GM18870 (cell line): ENCODE measurements around the gene HTR3D.
"Not testable (repeated sequence)": the region's sequence is repeated elsewhere in the genome, so short reads cannot be mapped to it uniquely, and the experiment has no call there.

Source experiments
- ATAC-seq: cut with Tn5 transposase; IDR thresholded peaks from one replicate; pipeline ENCODE4 v1.9.1; 2021; ENCODE audit warnings: moderate library complexity; ENCODE audit not compliant: unreplicated experiment

Gene HTR3D

DNA sequence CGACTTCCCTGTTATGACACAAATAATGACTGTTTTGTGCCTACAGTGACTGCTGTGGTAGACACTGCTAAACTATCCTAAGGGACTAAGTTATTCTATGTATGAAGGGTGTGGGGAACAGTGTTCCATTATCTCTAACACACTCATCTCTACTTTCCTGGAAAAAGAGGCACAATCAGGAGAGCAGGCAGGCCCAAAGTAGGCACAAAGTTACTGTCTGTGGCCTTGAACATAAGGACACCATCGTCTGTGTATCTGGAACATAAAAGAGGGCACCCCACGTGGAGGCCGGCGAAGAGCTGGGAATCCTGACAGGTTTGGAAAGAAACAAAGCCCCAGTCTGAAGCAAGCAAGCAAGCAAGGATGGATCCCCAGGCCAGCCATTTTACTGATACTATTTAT is 15.4 kb upstream of the HTR3D start:
- no peak for ATAC-seq

DNA sequence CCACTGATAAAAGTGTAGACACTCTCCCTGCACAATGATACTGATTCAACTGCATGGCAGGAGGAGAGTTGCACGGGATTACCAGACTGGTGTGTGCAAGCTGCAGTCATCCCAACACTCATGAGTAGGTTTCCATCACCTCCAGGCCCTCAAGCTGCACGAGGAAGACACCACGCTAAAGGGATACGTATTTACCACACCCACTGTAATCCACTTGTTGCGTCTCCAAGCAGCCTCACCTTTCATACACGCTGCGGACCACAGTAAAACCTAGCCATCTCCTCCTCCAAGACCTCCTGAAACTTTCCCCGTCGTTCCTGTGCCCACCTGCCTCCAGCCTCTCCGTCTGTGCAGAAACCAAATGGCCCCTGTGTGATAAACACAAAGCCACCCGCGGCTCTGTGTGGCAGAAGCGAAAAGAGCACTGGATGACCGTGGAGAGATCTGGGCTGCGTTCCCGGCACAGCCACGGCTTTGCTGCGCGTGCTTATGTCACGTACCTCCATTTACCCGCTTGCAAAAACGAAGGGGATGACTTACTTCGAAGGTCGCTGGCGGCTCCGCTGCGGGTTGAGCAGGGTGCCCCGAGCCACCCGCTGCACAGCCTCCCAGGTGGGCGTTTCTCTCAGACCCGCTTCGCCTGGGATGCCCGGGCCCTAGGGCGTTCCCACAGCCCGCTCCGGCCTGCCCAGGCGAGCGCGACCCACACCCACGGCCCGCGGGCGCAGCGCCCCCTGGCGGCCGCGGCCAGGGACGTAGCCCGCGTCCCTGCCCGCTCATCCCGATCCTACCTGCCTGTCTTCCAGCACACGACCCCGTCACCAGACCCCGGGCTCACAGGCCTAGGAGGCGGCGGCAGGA is 14.5 kb upstream of the HTR3D start:
- ATAC-seq: peak; percentile 35

DNA sequence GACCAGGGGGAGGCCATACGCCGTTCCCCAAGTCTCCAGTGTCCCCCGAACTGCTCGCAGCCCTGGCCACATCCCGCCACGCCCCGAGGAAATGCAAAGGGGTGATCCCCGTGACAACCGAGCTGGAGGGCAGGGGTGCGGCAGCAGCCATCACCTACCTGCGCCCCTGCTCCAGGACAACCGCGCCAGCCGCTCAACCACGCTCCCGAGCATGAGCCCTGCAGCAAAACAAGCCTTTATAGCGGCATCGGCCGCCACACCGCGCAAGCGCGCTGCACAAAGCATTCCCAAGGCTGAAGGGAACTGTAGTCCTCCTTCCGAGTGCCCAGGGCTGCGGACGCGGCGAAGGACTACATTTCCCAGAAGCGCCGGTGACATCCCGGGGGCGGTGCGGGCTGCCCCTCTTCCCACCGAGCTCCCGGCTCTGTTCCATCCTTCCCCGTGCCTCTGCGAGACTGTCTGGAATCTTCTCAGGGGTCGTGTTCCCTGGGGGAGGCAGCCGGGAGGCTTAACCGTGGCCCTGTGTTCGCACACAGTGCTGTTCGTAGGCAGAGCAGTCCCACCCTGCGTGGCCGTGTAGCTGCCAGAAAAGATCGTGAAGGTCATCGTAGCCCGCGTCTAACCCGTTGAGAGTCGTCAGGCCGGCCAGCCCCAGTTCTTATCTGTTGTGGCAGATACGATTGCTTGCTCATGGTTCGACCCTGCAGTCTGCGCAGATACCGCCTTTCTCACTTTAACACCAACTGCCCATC is 13.7 kb upstream of the HTR3D start, which contains the start of gene ABCC5:
Gene ABCC5 (minus strand): TSS at position 213 of the 752 bp plus-strand sequence. CDS start 3,492 bp downstream, outside the sequence.
- peak; percentile 91 for ATAC-seq

DNA sequence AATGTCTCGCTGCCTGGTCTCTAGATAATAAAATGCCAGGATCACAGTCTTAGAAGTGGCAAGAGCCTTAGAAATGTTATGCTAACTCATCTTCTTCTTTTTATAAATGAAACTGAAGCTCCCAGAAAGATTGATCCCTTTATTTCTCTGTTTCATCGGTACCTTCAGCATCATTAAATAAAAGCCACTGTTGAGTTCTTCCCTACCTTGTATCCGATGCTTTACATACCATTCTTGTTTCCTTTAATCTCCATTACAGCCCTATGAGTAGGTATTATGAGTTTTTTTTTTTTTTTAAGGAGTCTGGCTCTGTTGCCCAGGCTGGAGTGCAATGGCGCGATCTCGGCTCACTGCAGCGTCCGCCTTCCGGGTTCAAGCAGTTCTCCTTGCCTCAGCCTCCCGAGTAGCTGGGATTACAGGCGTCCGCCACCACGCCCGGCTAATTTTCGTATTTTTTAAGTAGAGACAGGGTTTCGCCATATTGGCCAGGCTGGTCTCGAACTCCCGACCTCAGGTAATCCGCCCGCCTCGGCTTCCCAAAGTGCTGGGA is 13.0 kb upstream of the HTR3D start:
- ATAC-seq: no peak

DNA sequence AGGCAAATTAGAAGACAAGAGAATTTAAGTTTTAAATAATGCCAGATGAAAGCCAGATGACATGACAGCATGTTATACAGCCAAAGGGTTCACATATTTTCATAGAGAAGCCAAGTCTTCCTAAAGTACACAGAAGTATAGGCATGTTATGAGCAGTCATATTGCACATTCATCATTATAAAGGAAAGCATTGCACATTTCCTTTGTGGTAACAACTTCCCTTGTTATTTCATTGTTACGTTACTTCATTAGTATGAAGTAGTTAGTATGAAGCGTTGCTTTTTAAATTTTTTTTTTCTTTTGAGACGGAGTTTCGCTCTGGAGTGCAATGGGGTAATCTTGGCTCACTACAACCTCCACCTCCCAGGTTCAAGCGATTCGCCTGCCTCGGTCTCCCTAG is 9.2 kb upstream of the HTR3D start:
- no peak for ATAC-seq

DNA sequence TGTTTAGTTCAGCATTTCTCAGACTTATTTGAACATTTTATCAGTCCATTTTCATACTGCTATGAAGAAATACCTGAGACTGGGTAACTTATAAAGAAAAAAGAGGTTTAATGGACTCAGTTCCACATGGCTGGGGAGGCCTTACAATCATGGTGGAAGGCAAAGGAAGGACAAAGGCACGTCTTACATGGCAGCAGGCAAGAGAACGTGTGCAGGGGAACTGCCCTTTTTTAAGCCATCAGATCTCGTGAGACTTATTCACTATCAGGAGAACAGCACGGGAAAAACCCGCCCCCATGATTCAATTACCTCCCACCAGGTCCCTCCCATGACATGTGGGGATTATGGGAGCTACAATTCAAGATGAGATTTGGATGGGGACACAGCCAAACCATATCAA is 6.3 kb upstream of the HTR3D start:
- ATAC-seq: not testable (repeated sequence)

DNA sequence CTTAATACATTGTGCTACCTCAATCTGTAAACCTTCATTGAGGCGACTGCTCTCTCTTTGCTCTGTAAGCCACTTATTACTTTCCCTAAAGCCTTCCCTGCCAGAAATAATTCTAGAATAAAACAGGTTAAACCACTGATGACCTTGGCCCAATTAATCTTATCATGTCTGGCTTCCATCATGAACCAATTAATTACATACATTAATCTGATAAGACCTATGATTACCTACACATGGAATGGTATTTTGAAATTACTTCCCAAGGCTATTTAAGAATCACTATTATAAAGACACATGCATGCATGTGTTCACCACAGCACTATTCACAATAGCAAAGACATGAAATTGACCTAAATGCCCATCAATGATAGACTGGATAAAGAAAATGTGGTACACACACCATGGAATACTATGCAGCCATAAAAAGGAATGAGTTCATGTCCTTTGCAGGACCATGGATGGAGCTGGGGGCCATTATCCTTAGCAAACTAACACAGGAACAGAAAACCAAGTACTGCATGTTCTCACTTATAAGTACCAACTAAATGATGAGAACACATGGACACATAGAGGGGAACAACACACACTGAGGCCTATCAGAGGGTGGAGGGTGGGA is 3.2 kb upstream of the HTR3D start:
- ATAC-seq: not testable (repeated sequence)

DNA sequence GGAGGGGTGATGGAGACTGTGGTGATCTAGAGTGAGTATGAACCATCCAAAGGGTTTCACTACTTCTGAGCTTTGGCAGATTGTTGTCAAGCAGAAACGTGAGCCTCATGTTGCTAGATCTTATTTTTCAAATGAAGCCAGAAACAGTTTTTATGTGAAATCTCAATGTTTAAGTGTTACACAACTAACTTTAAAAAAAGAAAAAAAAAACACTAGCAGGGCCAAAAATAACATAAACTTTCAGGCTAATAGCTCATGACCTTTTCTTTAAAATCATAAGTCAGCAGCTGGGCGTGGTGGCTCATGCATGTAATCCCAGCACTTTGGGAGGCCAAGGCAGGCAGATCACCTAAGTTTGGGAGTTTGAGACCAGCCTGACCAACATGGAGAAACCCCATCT is 2.1 kb upstream of the HTR3D start:
- no peak for ATAC-seq

DNA sequence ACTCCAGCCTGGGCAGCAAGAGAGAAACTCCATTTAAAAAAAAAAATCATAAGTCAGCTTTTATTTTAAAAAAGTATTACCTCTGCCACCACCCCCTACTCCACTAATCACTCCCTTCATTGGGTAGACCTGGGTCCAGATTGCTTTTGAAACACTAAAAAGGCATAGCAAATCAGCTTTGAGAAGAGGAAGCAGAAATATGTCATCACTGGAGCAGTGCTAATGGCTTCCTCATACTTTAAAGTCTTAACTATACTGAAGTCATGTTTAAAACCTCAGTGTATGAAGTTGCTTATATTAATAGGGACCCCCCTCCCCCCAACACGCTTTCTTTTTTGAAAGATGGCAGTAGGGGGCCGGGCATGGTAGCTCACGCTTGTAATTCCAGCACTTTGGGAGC is 1.0 kb upstream of the HTR3D start:
- ATAC-seq: no peak

DNA sequence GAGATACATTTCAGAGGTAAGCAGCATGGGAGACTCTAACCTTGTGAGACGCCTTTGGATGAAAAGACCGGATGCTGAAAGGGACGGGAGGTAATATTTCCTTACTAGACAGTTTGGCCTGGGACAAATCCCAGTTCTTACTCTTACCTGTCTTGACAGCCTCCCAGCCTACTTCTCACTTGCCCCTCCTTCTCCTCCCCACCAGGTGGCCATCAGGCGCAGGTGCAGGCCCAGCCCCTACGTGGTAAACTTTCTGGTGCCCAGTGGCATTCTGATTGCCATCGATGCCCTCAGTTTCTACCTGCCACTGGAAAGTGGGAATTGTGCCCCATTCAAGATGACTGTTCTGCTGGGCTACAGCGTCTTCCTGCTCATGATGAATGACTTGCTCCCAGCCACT is 6.3 kb downstream of the HTR3D start:
- no peak for ATAC-seq

DNA sequence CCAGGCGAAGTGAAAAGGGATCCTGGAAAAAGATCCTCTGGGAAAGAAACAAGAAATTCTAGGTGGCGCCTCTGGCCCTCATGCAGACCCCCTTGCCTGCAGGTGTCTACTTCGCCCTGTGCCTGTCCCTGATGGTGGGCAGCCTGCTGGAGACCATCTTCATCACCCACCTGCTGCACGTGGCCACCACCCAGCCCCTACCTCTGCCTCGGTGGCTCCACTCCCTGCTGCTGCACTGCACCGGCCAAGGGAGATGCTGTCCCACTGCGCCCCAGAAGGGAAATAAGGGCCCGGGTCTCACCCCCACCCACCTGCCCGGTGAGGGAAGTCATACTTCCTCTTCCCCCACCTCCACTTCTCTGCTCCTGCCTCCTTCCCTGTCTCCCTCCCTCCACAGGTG is 6.8 kb downstream of the HTR3D start:
- not testable (repeated sequence) for ATAC-seq

DNA sequence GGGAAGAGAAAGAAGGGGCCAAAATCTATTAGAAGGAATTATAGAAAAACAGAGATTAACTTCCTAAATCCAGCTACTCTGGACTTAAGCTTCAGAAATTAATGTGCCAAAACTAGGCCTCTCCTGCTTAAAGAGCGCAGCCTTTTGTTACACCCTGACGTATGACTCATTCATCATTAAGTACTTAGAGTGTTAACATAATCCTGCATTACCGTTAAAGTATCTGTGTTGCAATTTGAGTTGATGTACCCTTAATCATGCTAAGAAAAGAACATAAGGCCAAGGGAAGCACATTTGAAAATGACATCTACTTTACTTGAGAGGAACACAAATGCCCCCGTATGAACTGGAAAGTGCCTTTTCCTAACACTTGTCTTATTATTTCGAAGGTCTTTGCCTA is 7.9 kb downstream of the HTR3D start:
- no peak for ATAC-seq

DNA sequence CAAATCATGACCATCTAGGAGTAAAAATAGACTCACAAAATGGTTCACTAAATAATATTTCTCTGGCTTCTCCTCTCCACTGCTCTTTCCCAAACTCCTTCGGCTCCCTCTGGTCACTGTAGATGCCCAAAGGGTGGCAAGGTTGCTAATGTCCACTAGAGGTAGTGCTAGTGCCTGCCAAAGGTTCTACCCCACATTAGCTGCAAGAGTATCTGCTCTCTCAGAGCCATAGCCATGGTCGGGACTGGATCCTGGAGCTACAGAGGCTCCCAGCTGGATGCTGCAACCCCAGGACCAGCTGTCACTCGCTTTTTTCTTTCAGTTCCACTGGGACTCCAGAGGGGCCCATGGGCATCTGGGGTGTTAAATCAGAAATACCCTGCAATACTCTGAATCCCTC is 8.5 kb downstream of the HTR3D start:
- no peak for ATAC-seq

DNA sequence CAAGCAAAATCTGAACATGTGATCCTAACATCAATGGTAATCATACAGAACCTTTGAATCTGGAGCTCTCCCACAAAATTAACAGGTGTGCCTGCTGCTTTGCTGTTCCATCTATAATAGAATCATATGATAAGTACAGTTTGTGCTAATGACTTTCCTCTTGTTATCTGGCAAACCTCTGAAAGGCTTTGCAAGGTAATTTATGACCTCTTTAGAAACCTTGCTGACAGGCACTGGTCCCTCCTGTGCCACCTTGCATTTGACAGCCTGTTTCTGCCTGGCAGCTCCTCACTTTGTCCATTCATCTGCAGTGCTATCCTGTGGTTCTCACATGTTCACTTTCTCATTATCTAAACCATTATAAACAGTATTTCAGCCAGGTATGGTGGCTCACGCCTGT is 11.1 kb downstream of the HTR3D start:
- ATAC-seq: no peak

DNA sequence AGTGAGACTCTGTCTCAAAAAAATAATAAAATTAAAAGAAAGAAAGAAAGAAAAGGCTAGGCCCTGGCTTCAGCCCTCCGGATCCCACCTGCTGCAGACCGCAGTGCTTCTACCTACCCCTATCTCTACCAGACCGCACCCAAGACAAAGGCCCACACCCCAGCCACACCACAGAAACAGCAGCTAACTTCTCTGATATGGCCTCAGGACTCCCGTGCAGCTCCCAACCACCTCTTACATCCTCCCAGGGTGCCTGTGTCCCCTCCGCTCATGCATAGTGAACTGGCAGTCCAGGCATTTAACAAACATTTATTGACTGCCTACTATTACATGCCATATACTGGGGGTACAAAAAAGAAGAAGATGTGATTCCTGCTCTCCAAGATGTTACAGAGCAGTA is 14.5 kb downstream of the HTR3D start:
- no peak for ATAC-seq

DNA sequence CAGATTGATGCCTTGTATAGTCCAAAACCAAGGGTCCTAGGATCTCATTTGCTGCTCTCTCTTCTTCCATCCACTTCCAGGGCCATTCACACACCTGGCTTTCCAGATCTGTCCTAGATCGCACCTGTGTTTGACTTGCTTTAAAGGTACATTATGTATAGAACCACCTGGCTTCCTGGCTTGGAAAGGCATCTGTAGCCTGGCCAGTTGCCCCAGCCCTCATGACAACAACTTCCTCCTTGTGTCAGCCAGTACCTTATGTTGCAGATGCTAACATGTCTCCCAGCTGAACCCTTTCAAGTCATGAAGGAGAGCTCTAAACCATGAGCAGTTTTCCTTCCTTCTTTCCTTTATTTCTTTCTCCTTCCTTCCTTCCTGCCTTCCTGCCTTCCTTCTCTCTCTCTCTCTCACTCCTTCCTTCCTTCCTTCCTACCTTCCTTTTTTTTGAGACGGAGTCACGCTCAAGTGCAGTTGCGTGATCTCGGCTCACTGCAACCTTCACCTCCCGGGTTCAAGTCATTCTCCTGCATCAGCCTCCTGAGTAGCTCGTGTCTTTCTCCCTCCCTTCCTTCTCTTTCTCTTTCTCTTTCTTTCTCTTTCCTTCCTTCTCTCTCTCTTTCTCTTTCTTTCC is 18.8 kb downstream of the HTR3D start:
- no peak for ATAC-seq

DNA sequence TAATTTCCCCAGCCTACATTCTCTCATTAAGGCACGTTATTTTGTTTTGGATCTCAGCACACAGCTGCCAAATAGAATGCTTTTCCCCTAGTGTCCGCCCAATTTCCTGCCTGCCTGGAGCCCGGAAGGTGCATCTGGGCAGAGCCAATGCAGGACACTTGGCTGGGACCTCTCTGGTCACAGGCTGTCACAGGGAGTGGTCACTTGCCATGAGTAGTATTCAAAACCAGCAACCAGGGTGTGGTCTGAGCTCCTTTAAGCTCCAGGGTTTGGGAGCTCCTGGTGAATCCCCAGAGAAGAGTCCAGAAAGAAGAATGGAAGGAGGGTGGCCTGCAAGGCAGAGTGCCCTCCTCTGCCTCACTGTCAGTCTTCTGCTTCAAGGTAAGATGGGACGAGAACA is 21.2 kb downstream of the HTR3D start, which contains the start of gene HTR3C:
Gene HTR3C (plus strand): TSS at position 281 of the 400 bp plus-strand sequence. CDS start 34 bp downstream, at position 315.
- ATAC-seq: no peak

DNA sequence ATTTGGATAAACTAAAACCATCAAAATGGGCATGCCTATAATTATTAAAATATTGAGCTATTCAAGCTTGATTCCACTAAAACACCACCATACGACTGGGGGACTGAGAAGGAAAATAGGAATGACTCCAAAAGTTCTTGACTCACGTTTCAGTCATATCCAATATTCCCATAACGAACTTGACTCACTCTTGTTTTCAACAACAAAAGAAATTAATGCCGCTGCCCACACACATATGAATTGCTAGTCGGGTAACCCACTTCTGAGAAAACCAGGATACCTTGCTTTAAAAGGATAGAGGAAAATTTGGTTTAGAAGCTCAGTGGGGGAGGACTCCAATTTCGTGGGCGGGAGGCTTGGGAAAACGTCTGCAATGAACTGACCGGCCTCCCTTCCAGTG is 26.5 kb downstream of the HTR3D start:
- no peak for ATAC-seq

DNA sequence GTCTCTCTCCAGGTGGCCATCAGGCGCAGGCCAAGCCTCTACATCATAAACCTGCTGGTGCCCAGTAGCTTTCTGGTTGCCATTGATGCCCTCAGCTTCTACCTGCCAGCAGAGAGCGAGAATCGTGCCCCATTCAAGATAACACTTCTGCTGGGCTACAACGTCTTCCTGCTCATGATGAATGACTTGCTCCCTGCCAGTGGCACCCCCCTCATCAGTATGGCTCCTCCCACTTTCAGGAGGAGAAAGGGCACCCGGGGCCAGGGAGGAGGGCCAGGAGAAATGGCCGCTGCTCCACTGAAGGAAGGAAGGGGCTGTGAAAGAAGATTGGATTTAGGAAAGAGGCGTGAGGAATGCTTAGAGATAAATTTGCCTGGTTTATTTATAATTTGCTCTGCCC is 27.9 kb downstream of the HTR3D start:
- ATAC-seq: no peak

DNA sequence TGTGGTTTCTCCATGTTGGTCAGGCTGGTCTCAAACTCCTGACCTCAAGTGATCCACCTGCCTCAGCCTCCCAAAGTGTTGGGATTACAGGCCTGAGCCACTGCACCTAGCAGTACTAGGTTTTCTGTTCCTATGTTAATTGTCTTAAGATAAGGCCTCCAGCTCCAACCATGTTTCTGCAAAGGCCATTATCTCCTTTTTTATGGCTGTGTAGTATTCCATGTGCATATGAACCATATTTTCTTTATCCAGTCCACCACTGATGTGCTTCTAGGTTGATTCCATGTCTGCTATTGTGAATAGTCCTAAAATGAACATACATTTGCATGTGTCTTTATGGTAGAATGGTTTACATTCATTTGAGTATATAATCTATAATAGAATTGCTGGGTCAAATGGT is 31.1 kb downstream of the HTR3D start:
- no peak for ATAC-seq

DNA sequence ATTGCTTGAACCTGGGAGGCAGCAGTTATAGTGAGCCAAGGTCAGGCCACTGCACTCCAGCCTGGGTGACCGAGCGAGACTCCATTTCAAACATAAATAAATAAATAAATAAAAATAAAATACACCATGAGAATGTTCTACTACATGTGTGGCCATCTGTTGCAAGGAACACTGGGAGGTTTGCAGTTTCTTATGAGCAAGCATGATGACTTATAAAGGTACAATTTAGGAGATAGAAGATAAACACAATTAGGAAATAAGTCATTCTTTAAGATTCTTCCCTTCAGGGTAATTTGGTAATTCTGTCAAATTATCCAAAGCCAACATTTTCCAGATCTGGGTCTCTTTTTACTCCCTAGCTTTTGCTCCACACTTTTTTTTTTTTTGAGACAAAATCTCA is 34.7 kb downstream of the HTR3D start:
- ATAC-seq: no peak
